Right atrium auricular region (tissue), 2 donors: ENCODE results near the gene UBE2D2. TPM values are rescaled to one million over a fixed set of nuclear protein-coding genes. Genes with fewer than 3 reads are reported as not detected.
"Not testable (repeated sequence)": the region's sequence is repeated elsewhere in the genome, so short reads cannot be mapped to it uniquely, and the experiment has no call there.

Experiments used
- DNase-seq: peaks from one replicate; pipeline ENCODE4 v3.0.0-alpha.2; 2019; ENCODE audit warnings: low spot score
- H3K27ac ChIP-seq, 2 donors: fragments of 200-600 bp; sonication (generic); 1 replicate in 1 of 2; 2 replicates in 1 of 2; pipeline ENCODE4 v1.5.1; 2016 to 2019
- H3K27me3 ChIP-seq, 2 donors: fragments of 200-600 bp; sonication (generic); one replicate each; pipeline versions ENCODE4 v1.5.1 to v1.6.0; 2017 to 2019
- H3K36me3 ChIP-seq: fragments of 200-600 bp; sonication (generic); one replicate; pipeline ENCODE4 v1.5.1; 2016
- H3K4me1 ChIP-seq, 2 donors: fragments of 200-600 bp; sonication (generic); one replicate each; pipeline versions ENCODE4 v1.5.1 to v1.6.0; 2017 to 2019
- H3K4me3 ChIP-seq, 2 donors: fragments of 200-600 bp; sonication (generic); 1 replicate in 1 of 2; 2 replicates in 1 of 2; pipeline ENCODE4 v1.5.1; 2017 to 2019; ENCODE audit warnings: mild to moderate bottlenecking in 1 of 2, moderate library complexity in 1 of 2
- H3K9me3 ChIP-seq, 2 donors: fragments of 200-600 bp; sonication (generic); one replicate each; pipeline ENCODE4 v1.5.1; 2019
- CTCF ChIP-seq, 2 donors: fragments of 200-600 bp; sonication (generic); IDR thresholded peaks; one replicate each; pipeline ENCODE4 v1.5.1; 2019; ENCODE audit warnings: antibody characterized with exemption in 2 of 2
- total RNA-seq, 2 donors: library from RNA; depleted of rRNA; stranded (reverse); fragments of >200 nt; gene quantifications; one replicate each; pipeline ENCODE4 v1.1.0, GENCODE V29; 2016

The UBE2D2 gene
- total RNA-seq, 2 donors from 2014 or later: 54.3 to 73.6 TPM

- no peaks in the 10 kb centered on the region for H3K9me3 ChIP-seq
- peaks cover 0 to 18% of the 10 kb centered on the region in 2 donors for H3K4me1 ChIP-seq
- no peaks in the 10 kb centered on the region for H3K36me3 ChIP-seq
- TF ChIP-seq CTCF (IDR thresholded peaks at IDR 0.05): no peak
- H3K4me3 ChIP-seq: no peak overlapping the region
- no peaks in the 10 kb centered on the region for H3K27me3 ChIP-seq
- DNase-seq: no peak
- H3K27ac ChIP-seq: peak overlapping the region in 1 of 2 donors; percentile 17
Measured at GRCh38 chr5:139593716-139594319, 32.7 kb downstream of the UBE2D2 start.

GRCh38 chr5:139597134-139597533 is 36.0 kb downstream of the UBE2D2 start:
- peaks cover 0 to 13% of the 10 kb centered on the region in 2 donors for H3K4me1 ChIP-seq
- no peak overlapping the region for H3K27ac ChIP-seq
- DNase-seq: no peak
- TF ChIP-seq CTCF (IDR thresholded peaks at IDR 0.05): no peak
- no peaks in the 10 kb centered on the region for H3K27me3 ChIP-seq
- H3K9me3 ChIP-seq: no peaks in the 10 kb centered on the region
- peaks cover 11% of the 10 kb centered on the region for H3K36me3 ChIP-seq
- no peak overlapping the region for H3K4me3 ChIP-seq

- H3K9me3 ChIP-seq, H3K27ac ChIP-seq, H3K27me3 ChIP-seq, H3K4me3 ChIP-seq, DNase-seq: not testable (repeated sequence)
- Histone ChIP-seq H3K36me3 (peaks cover 26% of the 10 kb centered on the region), H3K4me1 (peaks cover 0 to 11% of the 10 kb centered on the region in 2 donors)
Measured at GRCh38 chr5:139598601-139598965, 37.4 kb downstream of the UBE2D2 start.

- H3K27ac ChIP-seq: no peak overlapping the region
- no peak for DNase-seq
- H3K27me3 ChIP-seq: no peaks in the 10 kb centered on the region
- TF ChIP-seq CTCF (IDR thresholded peaks at IDR 0.05): no peak
- H3K36me3 ChIP-seq: peaks cover 26% of the 10 kb centered on the region
- H3K4me1 ChIP-seq: no peaks in the 10 kb centered on the region
- no peak overlapping the region for H3K4me3 ChIP-seq
- no peaks in the 10 kb centered on the region for H3K9me3 ChIP-seq
Measured at GRCh38 chr5:139600336-139600949, 39.3 kb downstream of the UBE2D2 start.

GRCh38 chr5:139601429-139601828 is 40.3 kb downstream of the UBE2D2 start:
- TF ChIP-seq CTCF (IDR thresholded peaks at IDR 0.05): no peak
- Histone ChIP-seq H3K27me3 (no peaks in the 10 kb centered on the region), H3K36me3 (peaks cover 26% of the 10 kb centered on the region), H3K27ac (peak overlapping the region in 1 of 2 donors; percentile 23), H3K4me3 (no peak overlapping the region), H3K9me3 (no peaks in the 10 kb centered on the region), H3K4me1 (no peaks in the 10 kb centered on the region)
- no peak for DNase-seq

- not testable (repeated sequence) for H3K4me1 ChIP-seq, DNase-seq, H3K9me3 ChIP-seq, H3K27ac ChIP-seq, H3K27me3 ChIP-seq, H3K4me3 ChIP-seq
- H3K36me3 ChIP-seq: peaks cover 26% of the 10 kb centered on the region
Measured at GRCh38 chr5:139601948-139602347, 40.8 kb downstream of the UBE2D2 start.

- DNase-seq: no peak
- TF ChIP-seq CTCF (IDR thresholded peaks at IDR 0.05): no peak
- peaks cover 19% of the 10 kb centered on the region for H3K36me3 ChIP-seq
Measured at GRCh38 chr5:139605887-139606286, 44.7 kb downstream of the UBE2D2 start.

More at GRCh38 chr5:139605887-139606286, 44.7 kb downstream of the UBE2D2 start:
- Histone ChIP-seq H3K4me1 (no peaks in the 10 kb centered on the region), H3K27ac (no peak overlapping the region), H3K9me3 (no peaks in the 10 kb centered on the region), H3K27me3 (no peaks in the 10 kb centered on the region), H3K4me3 (no peak overlapping the region)
